ENCODE results near the gene GRAMD1B. TPM values are rescaled to one million over a fixed set of nuclear protein-coding genes. Genes with fewer than 3 reads are reported as not detected.

GRAMD1B gene
- total RNA-seq, 4 donors from 2014 or later, result 0.61 to 1.7 (median 1.1) TPM

- no peak for TF ChIP-seq POLR2A (IDR thresholded peaks at IDR 0.05)
- no peak for TF ChIP-seq CTCF (IDR thresholded peaks at IDR 0.05)
- WGBS, 2 donors, result 33 to 55% methylated on average over 1 to 2 of the region's 2 CpGs
- Histone ChIP-seq H3K27ac (no peak overlapping the region), H3K4me3 (no peak overlapping the region), H3K9me3 (no peaks in the 10 kb centered on the region), H3K4me1 (peaks cover 7 to 65% (median 18%) of the 10 kb centered on the region in 3 donors), H3K36me3 (no peaks in the 10 kb centered on the region), H3K27me3 (no peaks in the 10 kb centered on the region)
- intact Hi-C loops (cut with DNase I), result no loop called here
- DNase-seq, result no peak
These were observed 116.4 kb downstream of the GRAMD1B start for GRCh38 chr11:123546515-123546914.

GRCh38 chr11:123547180-123547579 lies 117.1 kb downstream of the GRAMD1B start:
- intact Hi-C loops (cut with DNase I), result no loop called here
- Histone ChIP-seq H3K4me1 (peaks cover 7 to 65% (median 18%) of the 10 kb centered on the region in 3 donors), H3K27me3 (no peaks in the 10 kb centered on the region), H3K27ac (no peak overlapping the region), H3K4me3 (no peak overlapping the region), H3K9me3 (no peaks in the 10 kb centered on the region), H3K36me3 (no peaks in the 10 kb centered on the region)
- no peak for DNase-seq
- no peak for TF ChIP-seq POLR2A (IDR thresholded peaks at IDR 0.05)

- Histone ChIP-seq H3K27ac (no peak overlapping the region), H3K4me3 (no peak overlapping the region), H3K9me3 (no peaks in the 10 kb centered on the region), H3K27me3 (no peaks in the 10 kb centered on the region), H3K4me1 (peaks cover 7 to 49% (median 18%) of the 10 kb centered on the region in 3 donors), H3K36me3 (no peaks in the 10 kb centered on the region)
- WGBS, 2 donors, result 78 to 92% methylated on average over 4 of the region's 4 CpGs
- TF ChIP-seq CTCF (IDR thresholded peaks at IDR 0.05) (no peak), POLR2A (IDR thresholded peaks at IDR 0.05) (no peak)
- DNase-seq, result no peak
- intact Hi-C loops (cut with DNase I), result no loop called here
These were observed 118.7 kb downstream of the GRAMD1B start for GRCh38 chr11:123548774-123549173.

- peaks cover 0 to 34% (median 8%) of the 10 kb centered on the region in 3 donors for H3K4me1 ChIP-seq
- DNase-seq, result no peak
These were observed 120.2 kb downstream of the GRAMD1B start for GRCh38 chr11:123549926-123550917.

GRCh38 chr11:123551079-123551478 lies 121.0 kb downstream of the GRAMD1B start:
- Histone ChIP-seq H3K27ac (no peak overlapping the region), H3K4me3 (no peak overlapping the region), H3K9me3 (no peaks in the 10 kb centered on the region), H3K4me1 (peaks cover 0 to 26% (median 1%) of the 10 kb centered on the region in 3 donors), H3K36me3 (no peaks in the 10 kb centered on the region), H3K27me3 (peaks cover 0 to 4% (median 0%) of the 10 kb centered on the region in 4 donors)
- intact Hi-C loops (cut with DNase I), result no loop called here
- WGBS, 2 donors, result 51 to 66% methylated on average over 3 to 6 of the region's 6 CpGs
- TF ChIP-seq CTCF (IDR thresholded peaks at IDR 0.05) (no peak), POLR2A (IDR thresholded peaks at IDR 0.05) (no peak)
- no peak for DNase-seq

More at GRCh38 chr11:123549926-123550917, 120.2 kb downstream of the GRAMD1B start:
- H3K9me3 ChIP-seq, result no peaks in the 10 kb centered on the region
- intact Hi-C loops (cut with DNase I), result no loop called here
- no peaks in the 10 kb centered on the region for H3K36me3 ChIP-seq
- no peak overlapping the region for H3K4me3 ChIP-seq
- TF ChIP-seq CTCF (IDR thresholded peaks at IDR 0.05), result no peak
- no peak for TF ChIP-seq POLR2A (IDR thresholded peaks at IDR 0.05)
- whole genome bisulfite sequencing, 2 donors, result 58 to 60% methylated on average over 10 to 12 of the region's 16 CpGs
- peaks cover 0 to 4% (median 0%) of the 10 kb centered on the region in 4 donors for H3K27me3 ChIP-seq
- H3K27ac ChIP-seq, result no peak overlapping the region

Measured in esophagus squamous epithelium (tissue), 5 donors.